GM18951 (cell line): ENCODE data around the gene IGF2BP3.

Source experiments
- POLR2A ChIP-seq: IDR thresholded peaks from 4 replicates; pipeline ENCODE4 v1.6.1; 2011; ENCODE audit warnings: mild to moderate bottlenecking; ENCODE audit not compliant: insufficient read length, insufficient read depth; ENCODE audit errors: extremely low read depth
- in situ Hi-C: fragments of 300-500 bp; cut with MboI; formaldehyde crosslinking; loops from one replicate; pipeline ENCODE4 v1.12.0; 2022; ENCODE audit warnings: low sequenced_read_pairs, mixed read lengths, inconsistent platforms; ENCODE audit not compliant: unreplicated experiment

Gene IGF2BP3

DNA sequence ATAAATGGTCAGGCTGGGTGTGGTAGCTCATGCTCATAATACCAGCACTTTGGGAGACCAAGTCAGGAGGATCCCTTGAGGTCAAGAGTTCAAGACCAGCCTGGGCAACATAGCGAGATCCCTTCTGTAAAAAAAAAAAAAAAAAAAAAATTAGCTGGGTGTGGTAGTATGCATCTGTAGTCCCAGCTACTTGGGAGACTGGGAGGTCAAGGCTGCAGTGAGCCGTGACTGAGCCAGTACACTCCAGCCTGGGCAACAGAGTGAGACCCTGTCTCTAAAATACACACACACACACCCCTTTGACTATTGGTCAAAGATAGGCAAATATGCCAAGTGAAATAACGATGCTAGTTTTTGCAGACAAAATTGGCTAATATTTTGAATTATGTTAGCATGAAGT is 80.6 kb downstream of the IGF2BP3 start:
- no peak for TF ChIP-seq POLR2A
- in situ Hi-C loops = no loop called here

DNA sequence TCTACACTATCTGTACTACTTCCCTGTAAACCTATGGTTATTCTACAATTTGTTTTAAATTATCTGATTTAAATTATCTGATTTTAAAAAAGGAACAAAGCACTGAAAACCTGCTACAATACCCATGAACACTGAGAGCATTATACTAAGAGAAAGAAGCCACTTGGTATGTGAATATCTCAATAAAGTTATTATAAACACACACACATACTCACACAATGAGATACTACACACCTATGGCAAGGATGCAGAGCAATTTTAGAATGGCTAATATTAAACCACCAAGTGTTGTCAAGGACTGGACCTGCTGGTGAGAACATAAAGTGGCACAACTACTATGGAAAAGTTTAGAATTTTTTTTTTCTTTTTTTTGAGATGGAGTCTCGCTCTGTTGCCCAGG is 82.7 kb downstream of the IGF2BP3 start:
- no peak for TF ChIP-seq POLR2A
- in situ Hi-C loops = no loop called here

DNA sequence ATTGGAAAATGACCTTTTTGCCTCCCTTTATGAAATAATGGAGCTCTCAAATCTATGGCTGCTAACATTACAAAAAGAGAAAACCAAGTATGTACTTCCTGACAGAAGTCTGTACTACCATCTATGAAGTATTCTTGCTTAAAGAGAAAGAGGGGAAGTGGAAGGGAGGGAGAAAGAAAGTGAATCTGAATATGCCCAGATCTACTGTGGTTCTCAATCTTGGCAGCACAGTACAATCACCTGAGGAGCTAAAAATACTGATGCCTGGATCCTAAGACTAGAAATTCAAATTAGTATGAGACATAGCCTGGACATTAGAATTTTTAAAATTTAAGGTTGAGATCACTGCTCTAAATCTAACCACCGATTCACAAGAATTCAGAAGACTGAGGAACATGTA is 85.2 kb downstream of the IGF2BP3 start:
- in situ Hi-C loops = no loop called here
- no peak for TF ChIP-seq POLR2A

DNA sequence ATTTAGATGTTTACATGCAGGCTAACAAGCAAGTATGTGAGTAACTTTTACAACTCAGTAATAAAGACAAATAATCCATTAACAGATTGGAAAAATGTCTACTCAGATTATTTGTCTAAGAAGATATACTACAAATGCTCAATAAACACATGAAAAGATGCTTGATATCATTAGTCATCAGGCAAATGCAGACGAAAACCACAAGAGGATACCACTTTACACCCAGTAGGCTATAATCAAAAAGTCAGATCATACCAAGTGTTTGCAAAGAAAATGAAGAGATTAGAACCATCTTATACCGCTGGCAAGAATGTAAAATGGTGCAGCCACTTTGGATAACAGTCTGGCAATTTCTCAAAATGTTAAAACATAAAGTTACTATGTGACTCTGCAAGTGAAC is 87.1 kb downstream of the IGF2BP3 start:
- no peak for TF ChIP-seq POLR2A
- in situ Hi-C loops = no loop called here

DNA sequence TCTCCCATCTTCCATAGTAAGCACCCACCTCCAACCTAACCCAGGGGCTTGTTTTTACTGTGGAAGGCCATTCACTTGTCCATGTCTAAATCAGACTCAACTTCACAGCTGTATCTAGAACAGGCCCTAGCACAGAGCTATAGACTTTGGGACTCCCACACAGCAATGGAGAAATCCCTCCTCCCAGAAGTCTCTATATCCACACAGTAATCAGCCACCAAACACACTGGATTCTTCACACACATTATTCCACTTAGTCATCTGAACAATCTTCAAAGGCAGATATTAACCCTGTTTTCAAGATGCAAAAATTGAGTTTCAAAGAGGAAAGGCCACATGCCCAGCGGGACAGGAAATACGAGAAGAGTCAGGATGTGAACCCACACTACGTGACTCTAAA is 89.3 kb downstream of the IGF2BP3 start:
- no peak for TF ChIP-seq POLR2A
- in situ Hi-C loops = no loop called here

DNA sequence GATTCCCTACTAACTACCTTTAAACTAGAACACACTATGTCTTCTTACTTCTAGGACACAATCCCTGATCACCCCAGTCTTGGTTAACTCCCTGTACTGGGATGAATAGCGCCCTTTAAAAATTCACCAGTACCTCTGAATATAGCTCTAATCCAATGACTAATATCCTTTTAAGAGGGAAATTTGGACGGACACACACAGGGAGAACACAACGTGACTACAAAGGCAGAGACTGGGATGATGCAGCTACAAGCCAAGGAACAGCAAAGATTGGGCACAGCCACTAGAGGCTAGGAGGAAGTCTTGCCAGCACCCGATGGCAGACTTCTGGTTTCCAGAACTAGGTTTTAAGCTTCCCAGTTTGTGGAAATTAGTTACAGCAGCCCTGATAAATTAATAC is 89.7 kb downstream of the IGF2BP3 start:
- no peak for TF ChIP-seq POLR2A
- in situ Hi-C loops = no loop called here

DNA sequence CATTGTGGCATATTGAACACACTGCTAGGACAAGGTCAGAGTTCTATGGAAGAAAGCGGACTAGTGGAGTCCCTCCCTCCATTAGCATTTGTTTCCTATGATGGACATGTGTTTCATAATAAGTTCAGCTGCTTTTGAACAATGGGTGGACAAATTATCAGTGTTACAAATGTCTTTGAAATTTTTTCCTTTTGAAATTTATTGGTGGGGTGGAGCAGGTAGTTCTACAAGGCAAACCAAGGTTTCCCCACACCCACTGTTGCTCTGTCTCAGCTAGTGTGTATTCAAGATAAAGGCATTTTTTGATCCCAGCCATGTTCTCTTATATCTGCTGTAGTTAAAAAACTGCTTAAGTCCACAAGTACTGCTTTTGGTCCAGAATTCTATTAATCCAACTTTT is 91.3 kb downstream of the IGF2BP3 start:
- in situ Hi-C loops = no loop called here
- TF ChIP-seq POLR2A = no peak

DNA sequence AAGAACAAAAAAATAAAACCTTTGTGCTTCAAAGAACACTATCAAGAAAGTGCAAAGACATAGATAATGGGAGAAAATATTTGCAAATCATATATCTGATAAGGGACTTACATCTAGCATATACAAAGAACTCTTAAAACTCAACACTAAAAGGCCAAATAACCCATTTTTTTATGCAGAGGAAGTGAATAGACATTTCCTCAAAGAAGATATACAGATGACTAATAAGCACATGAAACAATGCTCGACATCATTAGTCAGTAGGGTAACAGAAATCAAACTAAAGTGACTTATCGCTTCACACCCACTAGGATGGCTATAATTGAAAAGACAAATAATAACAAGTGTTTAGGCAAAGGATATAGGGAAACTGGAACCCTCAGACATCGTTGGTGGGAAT is 93.2 kb downstream of the IGF2BP3 start:
- in situ Hi-C loops = no loop called here
- no peak for TF ChIP-seq POLR2A

DNA sequence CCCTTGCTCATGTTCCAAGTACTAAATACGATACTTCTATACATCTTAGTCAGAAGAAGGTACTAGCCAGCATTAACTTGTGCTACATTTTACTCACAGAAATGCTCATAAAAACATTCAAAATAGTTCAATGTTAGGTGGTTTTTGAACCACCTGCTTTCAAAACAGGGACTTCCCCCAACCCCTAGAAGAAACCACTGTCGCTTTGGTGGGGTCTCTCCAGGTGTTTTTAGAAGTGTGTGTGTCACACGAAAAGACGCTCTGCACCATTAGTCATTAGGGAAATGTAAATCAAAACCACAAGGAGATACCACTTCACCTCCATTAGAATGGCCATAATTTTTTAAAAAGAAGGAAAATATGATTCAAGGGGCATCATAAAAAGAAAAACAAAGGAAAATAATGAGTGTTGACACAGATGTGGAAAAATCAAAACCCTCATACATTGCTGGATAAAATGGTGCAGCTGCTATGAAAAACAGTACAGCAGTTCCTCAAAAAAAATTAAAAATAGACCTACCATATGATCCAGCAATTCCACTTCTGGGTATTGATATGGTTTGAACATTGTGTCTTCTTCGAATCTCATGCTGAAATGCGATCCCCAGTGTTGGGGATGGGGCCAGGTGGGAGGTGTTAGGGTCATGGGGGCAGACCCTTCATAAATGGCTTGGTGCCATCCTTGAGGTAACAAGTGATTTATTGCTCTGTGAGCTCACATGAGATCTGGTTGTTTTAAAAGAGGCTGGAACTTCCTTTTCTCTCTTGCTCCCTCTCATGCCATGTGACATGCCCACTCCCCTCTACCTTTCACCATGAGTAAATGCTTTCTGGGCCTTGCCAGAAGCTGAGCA is 96.9 kb downstream of the IGF2BP3 start:
- in situ Hi-C loops = no loop called here
- TF ChIP-seq POLR2A = no peak

DNA sequence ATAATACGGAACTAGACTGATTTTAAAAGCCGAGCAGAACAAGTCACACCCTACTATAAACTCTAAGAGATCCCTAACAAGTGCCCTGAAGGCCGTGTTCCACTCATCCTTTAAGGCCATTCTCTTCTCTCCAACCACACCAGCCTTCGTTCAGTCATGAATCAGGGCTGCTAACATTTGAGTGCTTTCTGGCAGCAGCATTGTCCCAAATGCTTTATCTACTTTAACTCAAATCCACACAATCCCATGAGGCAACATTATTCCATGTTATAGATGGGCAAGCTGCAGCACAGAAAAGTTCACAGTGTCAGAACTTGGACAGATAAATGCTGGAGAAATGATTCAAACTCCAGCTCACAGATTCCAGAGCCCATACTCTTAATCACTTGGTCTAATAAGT is 97.7 kb downstream of the IGF2BP3 start:
- in situ Hi-C loops = no loop called here
- no peak for TF ChIP-seq POLR2A

DNA sequence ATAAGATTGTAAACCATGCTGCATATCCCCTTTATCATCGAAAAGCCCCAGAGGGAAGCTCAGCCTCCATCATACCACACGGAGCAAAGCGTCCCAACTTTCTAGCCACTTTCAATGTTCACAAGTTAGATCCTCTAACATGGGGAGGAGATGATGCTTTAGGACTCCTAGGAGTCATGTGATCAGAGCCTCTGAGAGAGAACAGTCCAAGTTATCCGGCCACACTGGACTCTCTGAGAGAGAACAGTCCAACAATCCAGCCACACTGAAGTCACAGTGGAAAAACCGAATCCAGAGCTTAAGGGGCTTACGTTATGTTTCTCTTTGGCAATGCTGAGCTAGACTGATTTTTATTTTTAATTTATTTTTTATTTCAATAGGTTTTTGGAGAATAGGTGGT is 98.6 kb downstream of the IGF2BP3 start:
- no peak for TF ChIP-seq POLR2A
- in situ Hi-C loops = no loop called here

DNA sequence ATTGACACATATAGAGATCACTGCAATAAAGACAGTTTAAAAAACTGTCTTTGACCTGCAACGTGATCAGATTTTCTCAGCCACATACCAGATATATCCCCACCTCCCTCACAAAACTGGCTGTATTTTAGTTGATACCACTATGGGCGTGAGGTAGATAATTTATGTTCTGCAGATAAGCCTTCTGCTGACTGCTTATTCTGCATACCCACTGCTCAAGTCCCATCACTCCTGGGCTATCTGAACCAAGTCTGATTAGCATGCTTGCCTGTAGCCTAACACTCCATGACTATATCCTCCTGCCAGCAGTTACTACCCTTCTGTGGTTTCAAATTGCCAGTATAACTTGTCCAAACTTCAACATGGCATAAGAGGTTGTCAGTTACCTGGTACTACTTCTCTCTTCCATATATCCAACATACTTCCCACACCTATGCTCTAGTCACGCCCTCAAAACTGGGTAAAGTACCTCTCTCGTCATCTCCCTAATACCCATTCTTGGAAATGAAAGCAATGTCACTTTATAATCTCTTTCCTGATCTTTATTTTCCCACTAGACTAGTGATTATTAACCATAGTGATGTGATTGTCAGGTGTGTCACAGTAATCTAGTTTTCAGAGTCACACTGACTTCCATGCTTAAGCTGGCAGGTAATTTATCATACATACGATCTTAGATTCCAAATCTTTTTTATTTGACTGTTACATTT is 100.4 kb downstream of the IGF2BP3 start:
- TF ChIP-seq POLR2A = no peak
- in situ Hi-C loops = no loop called here

DNA sequence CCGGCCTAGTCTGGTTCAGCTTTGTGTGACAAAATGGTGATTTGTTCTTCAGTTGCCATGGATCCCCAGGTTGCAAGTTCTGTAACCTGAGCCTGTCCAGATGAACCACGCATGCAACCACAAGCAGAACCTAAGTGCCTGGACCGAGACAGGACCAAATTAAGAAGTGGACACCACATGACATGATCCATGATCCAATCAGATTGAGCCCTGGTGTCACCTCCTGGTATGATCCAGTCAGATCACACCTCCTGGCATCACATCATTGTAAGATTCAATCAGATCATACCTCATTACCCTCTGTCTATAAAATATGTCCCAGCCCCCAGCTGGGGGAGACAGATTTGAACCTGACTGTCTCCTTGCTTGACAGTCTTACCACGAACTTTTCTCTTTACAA is 101.2 kb downstream of the IGF2BP3 start:
- no peak for TF ChIP-seq POLR2A
- in situ Hi-C loops = no loop called here

DNA sequence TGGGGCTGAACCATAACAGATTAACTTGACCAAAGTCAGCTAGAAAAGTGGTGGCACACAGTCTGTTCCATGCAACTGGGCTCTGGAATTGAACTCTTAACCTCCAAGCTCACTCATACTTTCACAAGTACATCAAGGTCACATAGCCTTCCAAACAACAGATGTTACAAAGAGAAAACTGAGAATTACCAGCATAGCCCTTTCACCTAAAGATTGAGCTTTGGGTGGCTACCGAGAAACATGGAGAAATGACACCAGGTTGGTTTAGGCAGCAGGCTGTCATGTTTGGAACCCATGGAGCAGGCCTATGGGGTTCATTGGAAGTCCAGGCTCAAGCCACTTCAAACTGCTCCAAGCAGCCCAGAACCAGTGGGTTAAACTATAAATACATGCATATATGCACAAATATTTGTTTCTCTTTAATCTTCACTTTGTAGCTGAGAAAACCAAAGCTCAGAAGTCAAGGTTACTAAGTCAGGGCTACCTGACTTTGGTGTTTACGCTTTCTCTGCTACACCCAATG is 112.1 kb downstream of the IGF2BP3 start:
- in situ Hi-C loops = no loop called here
- TF ChIP-seq POLR2A = no peak
